HG03060 (cell line): ENCODE measurements around the gene ADGRL2.

Experiments used
- ATAC-seq: cut with Tn5 transposase; IDR thresholded peaks from one replicate; pipeline ENCODE4 v1.9.1; 2021; ENCODE audit warnings: low read depth, moderate number of reproducible peaks; ENCODE audit not compliant: unreplicated experiment

The ADGRL2 gene

GRCh38 chr1:81894867-81895266 is 94.1 kb downstream of the ADGRL2 start:
- no peak for ATAC-seq

- ATAC-seq = no peak
Observed at GRCh38 chr1:81899214-81899821, 98.6 kb downstream of the ADGRL2 start.

GRCh38 chr1:81907575-81907974 is 106.8 kb downstream of the ADGRL2 start:
- no peak for ATAC-seq

GRCh38 chr1:81912383-81912782 is 111.6 kb downstream of the ADGRL2 start:
- ATAC-seq = no peak

GRCh38 chr1:81915937-81916336 is 115.2 kb downstream of the ADGRL2 start:
- no peak for ATAC-seq

GRCh38 chr1:81920245-81920740 is 119.6 kb downstream of the ADGRL2 start:
- ATAC-seq = no peak

GRCh38 chr1:81920886-81921285 is 120.2 kb downstream of the ADGRL2 start:
- no peak for ATAC-seq

- ATAC-seq = no peak
Observed at GRCh38 chr1:81921344-81921743, 120.6 kb downstream of the ADGRL2 start.

GRCh38 chr1:81921851-81922462 is 121.2 kb downstream of the ADGRL2 start:
- ATAC-seq = no peak

- no peak for ATAC-seq
Observed at GRCh38 chr1:81922955-81923354, 122.2 kb downstream of the ADGRL2 start.

GRCh38 chr1:81929106-81929505 is 128.4 kb downstream of the ADGRL2 start:
- no peak for ATAC-seq

- ATAC-seq = no peak
Observed at GRCh38 chr1:81936853-81937252, 136.1 kb downstream of the ADGRL2 start.

GRCh38 chr1:81937791-81938450 is 137.2 kb downstream of the ADGRL2 start:
- ATAC-seq = no peak

GRCh38 chr1:81948495-81948894 is 147.8 kb downstream of the ADGRL2 start:
- ATAC-seq = no peak

GRCh38 chr1:81949421-81949820 is 148.7 kb downstream of the ADGRL2 start:
- no peak for ATAC-seq

GRCh38 chr1:81950037-81950436 is 149.3 kb downstream of the ADGRL2 start:
- no peak for ATAC-seq

GRCh38 chr1:81950591-81951244 is 150.0 kb downstream of the ADGRL2 start:
- ATAC-seq = no peak

- no peak for ATAC-seq
Observed at GRCh38 chr1:81954534-81955020, 153.8 kb downstream of the ADGRL2 start.

- ATAC-seq = no peak
Observed at GRCh38 chr1:81967951-81968350, 167.2 kb downstream of the ADGRL2 start.

- no peak for ATAC-seq
Observed at GRCh38 chr1:81970416-81970815, 169.7 kb downstream of the ADGRL2 start.

GRCh38 chr1:81974222-81974841 is 173.6 kb downstream of the ADGRL2 start:
- ATAC-seq = no peak
